NT2/D1 (cell line): Measurements from ENCODE around the gene SPATA19.

Source experiments
- YY1 ChIP-seq: IDR thresholded peaks from 2 replicates; pipeline ENCODE4 v1.6.1; 2011; ENCODE audit not compliant: insufficient read length, insufficient read depth
- ZNF274 ChIP-seq: IDR thresholded peaks from 2 replicates; pipeline ENCODE4 v1.6.1; 2011; ENCODE audit warnings: mild to moderate bottlenecking, low read depth, low read length

GRCh38 chr11:133800666-133801065 lies 44.6 kb downstream of the SPATA19 start:
- TF ChIP-seq ZNF274 = no peak
- no peak for TF ChIP-seq YY1
